CD1c-positive myeloid dendritic cell (primary cell): ENCODE results near the gene PSME2.

ENCODE experiments used
- DNase-seq: peaks from one replicate; pipeline ENCODE4 v3.0.0-alpha.2; 2016; ENCODE audit errors: extremely low spot score

Gene PSME2

GRCh38 chr14:24179294-24179960 is 33.0 kb upstream of the PSME2 start:
- DNase-seq, result no peak

- no peak for DNase-seq
These were observed 32.2 kb upstream of the PSME2 start for GRCh38 chr14:24178399-24179178.

- no peak for DNase-seq
These were observed 31.5 kb upstream of the PSME2 start for GRCh38 chr14:24177891-24178290.

- DNase-seq, result no peak
These were observed 30.8 kb upstream of the PSME2 start for GRCh38 chr14:24177041-24177825.

- no peak for DNase-seq
These were observed 30.2 kb upstream of the PSME2 start for GRCh38 chr14:24176599-24176998.

GRCh38 chr14:24172871-24173281 is 26.5 kb upstream of the PSME2 start:
- DNase-seq, result no peak

GRCh38 chr14:24172261-24172860 is 26.0 kb upstream of the PSME2 start:
- DNase-seq, result no peak

GRCh38 chr14:24171422-24172260 is 25.2 kb upstream of the PSME2 start, which contains the start of gene REC8:
REC8 (plus strand) TSS chr14:24172080; CDS start chr14:24172553, 473 bp downstream.
- peak; percentile 33 for DNase-seq

GRCh38 chr14:24167469-24168114 is 21.2 kb upstream of the PSME2 start:
- DNase-seq, result peak; percentile 59

- DNase-seq, result no peak
These were observed 19.4 kb upstream of the PSME2 start for GRCh38 chr14:24165785-24166184.

- DNase-seq, result no peak
These were observed 18.1 kb upstream of the PSME2 start for GRCh38 chr14:24164518-24164991.

GRCh38 chr14:24162093-24162492 is 15.7 kb upstream of the PSME2 start:
- peak; percentile 13 for DNase-seq

- peak; percentile 98 for DNase-seq
These were observed 14.7 kb upstream of the PSME2 start, which contains the start of gene IRF9 for GRCh38 chr14:24160850-24161804. IRF9 (plus strand) TSS chr14:24161265; CDS start chr14:24162145, 880 bp downstream.

- no peak for DNase-seq
These were observed 14.1 kb upstream of the PSME2 start for GRCh38 chr14:24160499-24160849.

GRCh38 chr14:24159777-24160498 is 13.5 kb upstream of the PSME2 start:
- no peak for DNase-seq

- no peak for DNase-seq
These were observed 10.9 kb upstream of the PSME2 start for GRCh38 chr14:24157331-24157730.

- no peak for DNase-seq
These were observed 10.4 kb upstream of the PSME2 start for GRCh38 chr14:24156840-24157239.

- DNase-seq, result no peak
These were observed 8.7 kb upstream of the PSME2 start for GRCh38 chr14:24155100-24155499.
